Colonic mucosa (tissue), 4 donors: ENCODE measurements around the gene TWIST2. TPM values are rescaled to one million over a fixed set of nuclear protein-coding genes. Genes with fewer than 3 reads are reported as not detected.

ENCODE experiments used
- DNase-seq: peaks from one replicate; pipeline ENCODE4 v3.0.0-alpha.2; 2020
- H3K27ac ChIP-seq: fragments of 200-600 bp; one replicate; pipeline ENCODE4 v1.8.0; 2021
- H3K27me3 ChIP-seq: fragments of 200-600 bp; one replicate; pipeline ENCODE4 v1.8.0; 2021
- H3K36me3 ChIP-seq: fragments of 200-600 bp; one replicate; pipeline ENCODE4 v1.8.0; 2021
- H3K4me1 ChIP-seq: fragments of 200-600 bp; one replicate; pipeline ENCODE4 v1.8.0; 2021; ENCODE audit warnings: mild to moderate bottlenecking
- H3K4me3 ChIP-seq: fragments of 200-600 bp; one replicate; pipeline ENCODE4 v1.8.0; 2021
- H3K9ac ChIP-seq, 2 donors: one replicate each; pipeline ENCODE4 v1.7.0; 2013; ENCODE audit warnings: control low read depth in 2 of 2, low read depth in 2 of 2, low read length in 2 of 2
- H3K9me3 ChIP-seq: fragments of 200-600 bp; one replicate; pipeline ENCODE4 v1.8.0; 2021
- CTCF ChIP-seq: fragments of 200-600 bp; IDR thresholded peaks from one replicate; pipeline ENCODE4 v1.8.0; 2022; ENCODE audit warnings: antibody characterized with exemption, mild to moderate bottlenecking
- intact Hi-C: fragments of 100-400 bp; cut with DNase I; formaldehyde crosslinking; loops from one replicate; pipeline ENCODE4 v1.14.1; 2022
- total RNA-seq, 2 donors: library from RNA; stranded (reverse); fragmentation: NEBNext Ultra II Directional in 1 of 2; extraction: Animal tissue kit (Norgen Biotek cat#: 25700) in 1 of 2; gene quantifications; one replicate each; pipeline ENCODE4 v1.2.1, GENCODE V29; 2021
- donor health status: healthy.
- donor health status: DM: no; HTN: no; CAD: no.
- donor health status: DM: no; HTN: no; CAD: no.

TWIST2 gene
- total RNA-seq, 2 donors from 2014 or later, result 0.82 to 2.7 TPM

GRCh38 chr2:238884122-238884811, 36.4 kb downstream of the TWIST2 start:
- intact Hi-C loops, result no loop called here
- H3K27ac ChIP-seq, result no peak overlapping the region

GRCh38 chr2:238884812-238885408, 37.0 kb downstream of the TWIST2 start:
- Histone ChIP-seq H3K4me3 (no peak overlapping the region), H3K27me3 (no peaks in the 10 kb centered on the region), H3K9me3 (no peaks in the 10 kb centered on the region), H3K27ac (no peak overlapping the region), H3K9ac (no peak overlapping the region), H3K36me3 (no peaks in the 10 kb centered on the region), H3K4me1 (no peaks in the 10 kb centered on the region)
- TF ChIP-seq CTCF, result no peak
- no peak for DNase-seq
- intact Hi-C loops, result no loop called here

More at GRCh38 chr2:238884122-238884811, 36.4 kb downstream of the TWIST2 start:
- Histone ChIP-seq H3K4me1 (no peaks in the 10 kb centered on the region), H3K9ac (no peak overlapping the region), H3K27me3 (no peaks in the 10 kb centered on the region), H3K9me3 (no peaks in the 10 kb centered on the region), H3K36me3 (no peaks in the 10 kb centered on the region), H3K4me3 (no peak overlapping the region)
- no peak for TF ChIP-seq CTCF
- DNase-seq, result no peak

- no peak for DNase-seq
- Histone ChIP-seq H3K9ac (no peak overlapping the region), H3K27ac (no peak overlapping the region), H3K9me3 (no peaks in the 10 kb centered on the region), H3K36me3 (no peaks in the 10 kb centered on the region), H3K4me1 (no peaks in the 10 kb centered on the region), H3K27me3 (no peaks in the 10 kb centered on the region), H3K4me3 (no peak overlapping the region)
- intact Hi-C loops, result no loop called here
- no peak for TF ChIP-seq CTCF
Measured at GRCh38 chr2:238886453-238887094, 38.7 kb downstream of the TWIST2 start.

GRCh38 chr2:238887616-238888015, 39.7 kb downstream of the TWIST2 start:
- no peak overlapping the region for H3K9ac ChIP-seq
- TF ChIP-seq CTCF, result no peak
- H3K27me3 ChIP-seq, result no peaks in the 10 kb centered on the region
- no peaks in the 10 kb centered on the region for H3K9me3 ChIP-seq
- no peak overlapping the region for H3K4me3 ChIP-seq
- intact Hi-C loops, result no loop called here
- no peak overlapping the region for H3K27ac ChIP-seq
- no peak for DNase-seq
- no peaks in the 10 kb centered on the region for H3K36me3 ChIP-seq
- H3K4me1 ChIP-seq, result no peaks in the 10 kb centered on the region

- intact Hi-C loops, result no loop called here
- no peak overlapping the region for H3K27ac ChIP-seq
- no peaks in the 10 kb centered on the region for H3K4me1 ChIP-seq
- no peaks in the 10 kb centered on the region for H3K36me3 ChIP-seq
- DNase-seq, result no peak
- TF ChIP-seq CTCF, result no peak
- H3K27me3 ChIP-seq, result no peaks in the 10 kb centered on the region
- H3K9me3 ChIP-seq, result no peaks in the 10 kb centered on the region
- no peak overlapping the region for H3K9ac ChIP-seq
- H3K4me3 ChIP-seq, result no peak overlapping the region
Measured at GRCh38 chr2:238888781-238889180, 40.9 kb downstream of the TWIST2 start.
